Hematopoietic multipotent progenitor cell treated with erythropoietin and hydrocortisone succinate and interleukin-3 and kit ligand, for 15 days (in vitro differentiated cells): Measurements from ENCODE around the gene APIP.

Source experiments
- DNase-seq: peaks from one replicate; pipeline ENCODE4 v3.0.0-alpha.2; 2015; ENCODE audit warnings: low spot score

The APIP gene

GRCh38 chr11:34840736-34841386 lies 75.3 kb downstream of the APIP start:
- peak; percentile 33 for DNase-seq

GRCh38 chr11:34839969-34840368 lies 76.2 kb downstream of the APIP start:
- DNase-seq = no peak

GRCh38 chr11:34836958-34837856 lies 79.0 kb downstream of the APIP start:
- no peak for DNase-seq

DNA sequence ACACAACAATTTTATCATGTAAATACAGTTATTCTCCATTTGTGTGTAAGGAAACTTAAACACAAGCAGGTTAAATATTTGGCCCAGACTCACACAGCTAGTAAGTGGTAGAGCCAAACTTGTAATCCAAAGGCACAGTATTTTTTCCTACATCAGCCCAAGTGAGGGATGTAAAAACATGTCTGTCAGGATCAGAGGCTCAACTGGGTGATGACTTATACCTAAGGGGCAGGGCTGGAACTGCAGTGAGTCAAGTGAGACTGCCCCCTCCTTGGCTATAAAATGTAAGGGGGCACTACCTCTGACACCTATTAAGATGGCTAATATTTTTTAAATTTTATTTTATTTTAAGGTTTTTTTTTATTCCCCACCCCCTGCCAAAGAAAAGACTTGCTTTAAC lies 82.6 kb downstream of the APIP start:
- DNase-seq = no peak
